ENCODE results near the gene TBXA2R.

The TBXA2R gene

DNA sequence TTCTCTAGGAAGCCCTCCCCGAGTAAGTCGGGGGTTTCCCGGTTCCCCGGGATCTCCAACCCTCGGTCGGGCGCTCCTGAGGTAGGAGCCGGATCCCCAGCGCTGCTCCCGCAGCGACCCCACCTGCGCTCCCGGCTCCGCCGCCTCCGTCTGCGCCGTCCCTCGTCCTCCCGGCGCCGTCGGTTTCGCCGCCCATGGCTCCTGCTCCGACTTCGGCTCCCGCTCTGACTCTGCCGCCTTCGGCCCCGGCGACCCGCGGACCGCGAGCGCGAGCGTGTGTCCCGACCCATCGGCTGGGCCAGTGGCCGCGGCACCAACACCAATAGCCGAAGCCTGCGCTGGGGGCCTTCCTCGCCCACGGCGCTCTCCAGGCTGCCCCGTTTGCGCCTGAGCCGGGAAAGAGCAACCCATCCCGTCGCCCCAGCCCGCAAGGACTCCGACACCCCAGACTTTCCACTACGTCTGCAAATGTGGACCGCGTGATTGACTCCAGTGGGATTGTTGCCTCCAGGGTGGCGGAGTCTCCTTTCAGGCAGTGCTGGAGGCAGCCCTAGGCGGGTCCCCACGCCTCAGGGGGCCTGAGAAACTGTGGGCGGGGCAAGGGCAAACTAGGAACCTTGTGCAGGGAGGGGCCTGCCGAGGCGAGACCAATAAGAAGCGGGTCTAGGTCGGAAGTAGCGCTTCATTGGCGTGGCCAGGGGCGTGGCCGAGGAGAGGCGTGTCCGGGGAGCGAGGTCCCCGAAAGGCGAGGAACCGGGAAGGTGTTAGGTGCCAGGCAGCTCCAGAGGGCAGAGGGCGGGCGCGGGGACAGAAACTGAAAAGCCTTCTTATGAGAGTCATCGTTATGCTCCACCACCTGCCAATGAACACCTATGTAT lies 20.0 kb upstream of the TBXA2R start, which contains the start of gene CACTIN:
TSS of gene CACTIN (minus strand) at position 318 of the 878 bp plus-strand sequence. CDS start at position 290, 28 bp downstream.
- H3K36me3 ChIP-seq (replicated peaks; ENCODE audit: insufficient read depth, low read length): no peaks in the 10 kb centered on the region
- no peaks in the 10 kb centered on the region for H3K27me3 ChIP-seq (replicated peaks; ENCODE audit: insufficient read depth, low read length)
- peak within 1 kb of the TSS; percentile 95 for H3K4me2 ChIP-seq (ENCODE audit: low read depth, low read length)
- DNase-seq: peak; percentile 100
- no peaks in the 10 kb centered on the region for H3K9me2 ChIP-seq (replicated peaks; ENCODE audit: insufficient read depth, low read length)
- peak within 1 kb of the TSS; percentile 73 for H2AFZ ChIP-seq (ENCODE audit: low read length)
- no peaks in the 10 kb centered on the region for H4K20me1 ChIP-seq (ENCODE audit: insufficient read depth, low read length)
- peaks cover 39% of the 10 kb centered on the region for H3K79me2 ChIP-seq (ENCODE audit: low read length)
- peaks cover 20% of the 10 kb centered on the region; the same call in 1 of the 2 replicates for H3K4me1 ChIP-seq (ENCODE audit: low read length)
- TF ChIP-seq EZH2 (optimal IDR thresholded peaks at IDR 0.05; ENCODE audit: low read depth, low read length) (no peak), EZH2phosphoT487 (IDR thresholded peaks at IDR 0.05; ENCODE audit: low read length) (no peak)
- TF ChIP-seq, protein P1, sequence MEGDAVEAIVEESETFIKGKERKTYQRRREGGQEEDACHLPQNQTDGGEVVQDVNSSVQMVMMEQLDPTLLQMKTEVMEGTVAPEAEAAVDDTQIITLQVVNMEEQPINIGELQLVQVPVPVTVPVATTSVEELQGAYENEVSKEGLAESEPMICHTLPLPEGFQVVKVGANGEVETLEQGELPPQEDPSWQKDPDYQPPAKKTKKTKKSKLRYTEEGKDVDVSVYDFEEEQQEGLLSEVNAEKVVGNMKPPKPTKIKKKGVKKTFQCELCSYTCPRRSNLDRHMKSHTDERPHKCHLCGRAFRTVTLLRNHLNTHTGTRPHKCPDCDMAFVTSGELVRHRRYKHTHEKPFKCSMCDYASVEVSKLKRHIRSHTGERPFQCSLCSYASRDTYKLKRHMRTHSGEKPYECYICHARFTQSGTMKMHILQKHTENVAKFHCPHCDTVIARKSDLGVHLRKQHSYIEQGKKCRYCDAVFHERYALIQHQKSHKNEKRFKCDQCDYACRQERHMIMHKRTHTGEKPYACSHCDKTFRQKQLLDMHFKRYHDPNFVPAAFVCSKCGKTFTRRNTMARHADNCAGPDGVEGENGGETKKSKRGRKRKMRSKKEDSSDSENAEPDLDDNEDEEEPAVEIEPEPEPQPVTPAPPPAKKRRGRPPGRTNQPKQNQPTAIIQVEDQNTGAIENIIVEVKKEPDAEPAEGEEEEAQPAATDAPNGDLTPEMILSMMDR (IDR thresholded peaks at IDR 0.05; ENCODE audit: low read length): no peak
- peak within 1 kb of the TSS; percentile 81 for H3K27ac ChIP-seq (ENCODE audit: low read length)
- H3K4me3 ChIP-seq (ENCODE audit: low read length): peak within 1 kb of the TSS; percentile 87
- H3F3A ChIP-seq (ENCODE audit: insufficient read depth, low read length): no peaks in the 10 kb centered on the region
- peak within 1 kb of the TSS; percentile 79 for H3K9ac ChIP-seq (ENCODE audit: low read length)
- H3K9me3 ChIP-seq (replicated peaks; ENCODE audit: insufficient read depth, low read length): no peaks in the 10 kb centered on the region

DNA sequence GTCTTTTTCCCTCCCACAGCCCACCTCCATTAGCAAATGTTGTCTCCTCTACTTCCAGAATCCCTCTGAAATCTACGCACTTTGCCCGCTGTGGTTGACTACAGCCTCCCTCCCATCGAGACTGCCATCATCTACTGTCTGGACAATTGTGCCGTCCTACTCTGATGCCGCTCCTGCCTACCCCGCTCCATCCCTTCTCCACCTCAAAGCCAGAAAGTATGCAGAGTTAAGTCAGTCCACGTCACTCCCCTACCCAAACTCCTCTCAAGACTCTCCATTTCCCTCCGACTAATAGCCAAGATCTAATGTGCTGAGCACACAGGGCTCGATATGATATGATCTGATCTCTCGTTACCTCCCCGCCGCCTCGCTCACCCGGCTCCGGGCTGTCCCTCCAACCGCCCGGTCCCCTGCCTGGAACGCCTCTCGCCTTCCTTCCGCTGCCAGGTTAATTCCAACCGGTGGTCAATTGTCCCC lies 19.4 kb upstream of the TBXA2R start:
- no peaks in the 10 kb centered on the region for H3K9me3 ChIP-seq (replicated peaks; ENCODE audit: insufficient read depth, low read length)
- H4K20me1 ChIP-seq (ENCODE audit: insufficient read depth, low read length): no peaks in the 10 kb centered on the region
- H2AFZ ChIP-seq (ENCODE audit: low read length): peak overlapping the region; percentile 73
- no peaks in the 10 kb centered on the region for H3F3A ChIP-seq (ENCODE audit: insufficient read depth, low read length)
- H3K4me2 ChIP-seq (ENCODE audit: low read depth, low read length): peak overlapping the region; percentile 95
- peak overlapping the region; percentile 81; the same call in 1 of the 2 replicates for H3K27ac ChIP-seq (ENCODE audit: low read length)
- H3K27me3 ChIP-seq (replicated peaks; ENCODE audit: insufficient read depth, low read length): no peaks in the 10 kb centered on the region
- peak overlapping the region; percentile 87 for H3K4me3 ChIP-seq (ENCODE audit: low read length)
- TF ChIP-seq EZH2phosphoT487 (IDR thresholded peaks at IDR 0.05; ENCODE audit: low read length): no peak
- TF ChIP-seq EZH2 (optimal IDR thresholded peaks at IDR 0.05; ENCODE audit: low read depth, low read length): no peak
- TF ChIP-seq, protein P1 (IDR thresholded peaks at IDR 0.05; ENCODE audit: low read length): no peak
- peaks cover 39% of the 10 kb centered on the region for H3K79me2 ChIP-seq (ENCODE audit: low read length)
- DNase-seq: no peak
- peak overlapping the region; percentile 79 for H3K9ac ChIP-seq (ENCODE audit: low read length)
- H3K9me2 ChIP-seq (replicated peaks; ENCODE audit: insufficient read depth, low read length): no peaks in the 10 kb centered on the region
- 0 out of 2 replicates have a peak, but pooled peaks cover 2% of the 10 kb centered on the region for H3K36me3 ChIP-seq (replicated peaks; ENCODE audit: insufficient read depth, low read length)
- H3K4me1 ChIP-seq (ENCODE audit: low read length): peaks cover 20% of the 10 kb centered on the region; the same call in 1 of the 2 replicates

DNA sequence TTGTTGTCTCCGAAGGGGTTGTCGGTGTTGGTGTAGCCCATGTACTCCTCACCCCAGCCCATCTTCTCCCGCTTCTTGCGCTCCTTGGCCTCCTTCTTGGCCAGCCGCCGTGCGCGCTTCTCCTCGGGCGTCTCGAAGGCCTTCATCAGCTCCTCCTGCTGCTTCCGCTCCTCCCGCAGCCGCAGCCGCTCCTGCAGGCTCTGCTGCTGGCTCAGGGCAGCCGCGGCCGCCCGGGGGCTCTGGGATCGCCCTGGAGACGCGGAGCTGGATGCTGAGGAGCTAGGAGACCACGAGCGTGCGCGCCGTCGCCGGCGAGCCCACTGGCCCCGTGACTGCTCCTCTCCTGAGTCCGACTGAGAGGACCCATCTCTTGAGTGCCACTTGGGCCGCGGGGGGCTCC lies 17.0 kb upstream of the TBXA2R start:
- Histone ChIP-seq H3K4me2 (ENCODE audit: low read depth, low read length) (no peak overlapping the region), H4K20me1 (ENCODE audit: insufficient read depth, low read length) (no peaks in the 10 kb centered on the region), H3K4me3 (ENCODE audit: low read length) (no peak overlapping the region), H2AFZ (ENCODE audit: low read length) (no peak overlapping the region), H3K79me2 (ENCODE audit: low read length) (peaks cover 39% of the 10 kb centered on the region), H3K27ac (ENCODE audit: low read length) (no peak overlapping the region), H3K9me3 (replicated peaks; ENCODE audit: insufficient read depth, low read length) (no peaks in the 10 kb centered on the region), H3K36me3 (replicated peaks; ENCODE audit: insufficient read depth, low read length) (0 out of 2 replicates have a peak, but pooled peaks cover 2% of the 10 kb centered on the region), H3F3A (ENCODE audit: insufficient read depth, low read length) (peaks cover 2% of the 10 kb centered on the region; the same call in 1 of the 2 replicates), H3K27me3 (replicated peaks; ENCODE audit: insufficient read depth, low read length) (no peaks in the 10 kb centered on the region), H3K9ac (ENCODE audit: low read length) (no peak overlapping the region), H3K9me2 (replicated peaks; ENCODE audit: insufficient read depth, low read length) (no peaks in the 10 kb centered on the region), H3K4me1 (ENCODE audit: low read length) (peaks cover 21% of the 10 kb centered on the region; the same call in 1 of the 2 replicates)
- TF ChIP-seq EZH2phosphoT487 (IDR thresholded peaks at IDR 0.05; ENCODE audit: low read length) (no peak), EZH2 (optimal IDR thresholded peaks at IDR 0.05; ENCODE audit: low read depth, low read length) (no peak)
- TF ChIP-seq, protein P1 (IDR thresholded peaks at IDR 0.05; ENCODE audit: low read length): no peak
- no peak for DNase-seq
